ENCODE results near the gene MYRIP. TPM values are rescaled to one million over a fixed set of nuclear protein-coding genes. Genes with fewer than 3 reads are reported as not detected.

The MYRIP gene
- total RNA-seq, 4 donors from 2014 or later = 1.0 to 9.6 (median 3.2) TPM

GRCh38 chr3:40166997-40167396, 357.6 kb downstream of the MYRIP start:
- DNase-seq (ENCODE audit: low spot score) = no peak
- TF ChIP-seq, protein P1, sequence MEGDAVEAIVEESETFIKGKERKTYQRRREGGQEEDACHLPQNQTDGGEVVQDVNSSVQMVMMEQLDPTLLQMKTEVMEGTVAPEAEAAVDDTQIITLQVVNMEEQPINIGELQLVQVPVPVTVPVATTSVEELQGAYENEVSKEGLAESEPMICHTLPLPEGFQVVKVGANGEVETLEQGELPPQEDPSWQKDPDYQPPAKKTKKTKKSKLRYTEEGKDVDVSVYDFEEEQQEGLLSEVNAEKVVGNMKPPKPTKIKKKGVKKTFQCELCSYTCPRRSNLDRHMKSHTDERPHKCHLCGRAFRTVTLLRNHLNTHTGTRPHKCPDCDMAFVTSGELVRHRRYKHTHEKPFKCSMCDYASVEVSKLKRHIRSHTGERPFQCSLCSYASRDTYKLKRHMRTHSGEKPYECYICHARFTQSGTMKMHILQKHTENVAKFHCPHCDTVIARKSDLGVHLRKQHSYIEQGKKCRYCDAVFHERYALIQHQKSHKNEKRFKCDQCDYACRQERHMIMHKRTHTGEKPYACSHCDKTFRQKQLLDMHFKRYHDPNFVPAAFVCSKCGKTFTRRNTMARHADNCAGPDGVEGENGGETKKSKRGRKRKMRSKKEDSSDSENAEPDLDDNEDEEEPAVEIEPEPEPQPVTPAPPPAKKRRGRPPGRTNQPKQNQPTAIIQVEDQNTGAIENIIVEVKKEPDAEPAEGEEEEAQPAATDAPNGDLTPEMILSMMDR (IDR thresholded peaks at IDR 0.05) = no peak

GRCh38 chr3:40167958-40168357, 358.5 kb downstream of the MYRIP start:
- TF ChIP-seq, protein P1 (IDR thresholded peaks at IDR 0.05) = no peak

More at GRCh38 chr3:40166997-40167396, 357.6 kb downstream of the MYRIP start:
- ATAC-seq (ENCODE audit: low FRiP score) = no peak

DNA sequence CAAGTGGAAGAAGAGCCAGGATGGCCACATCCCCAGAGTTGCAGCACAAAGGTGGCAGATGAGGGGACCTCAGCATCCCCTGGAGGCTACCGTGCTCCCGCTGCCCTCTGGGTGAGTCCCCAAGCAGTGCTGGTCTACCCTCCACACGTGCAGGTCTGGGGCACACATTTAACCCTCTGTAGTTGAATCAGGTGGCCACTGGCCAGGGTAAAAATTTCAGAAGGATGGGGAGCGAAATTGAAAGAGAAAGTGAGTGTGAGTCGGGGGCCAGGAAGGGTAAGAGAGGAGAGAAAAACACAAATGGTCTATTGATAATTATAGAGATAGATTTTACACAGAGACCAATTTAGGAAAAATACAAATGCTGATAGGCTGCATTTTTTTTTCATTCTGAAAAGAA, 360.6 kb downstream of the MYRIP start:
- DNase-seq (ENCODE audit: low spot score) (no peak), ATAC-seq (ENCODE audit: low FRiP score) (no peak)
- TF ChIP-seq, protein P1 (IDR thresholded peaks at IDR 0.05) = no peak

More at GRCh38 chr3:40167958-40168357, 358.5 kb downstream of the MYRIP start:
- no peak for DNase-seq (ENCODE audit: low spot score)
- no peak for ATAC-seq (ENCODE audit: low FRiP score)

- DNase-seq (ENCODE audit: low spot score) (no peak), ATAC-seq (ENCODE audit: low FRiP score) (no peak)
- TF ChIP-seq, protein P1 (IDR thresholded peaks at IDR 0.05) = no peak
Measured at GRCh38 chr3:40170395-40170794, 361.0 kb downstream of the MYRIP start.

GRCh38 chr3:40172560-40172959, 363.2 kb downstream of the MYRIP start:
- ATAC-seq (ENCODE audit: low FRiP score) = no peak
- no peak for DNase-seq (ENCODE audit: low spot score)
- TF ChIP-seq, protein P1 (IDR thresholded peaks at IDR 0.05) = no peak

- no peak for ATAC-seq (ENCODE audit: low FRiP score)
- TF ChIP-seq, protein P1 (IDR thresholded peaks at IDR 0.05) = no peak
- no peak for DNase-seq (ENCODE audit: low spot score)
Measured at GRCh38 chr3:40173227-40173721, 363.9 kb downstream of the MYRIP start.

DNA sequence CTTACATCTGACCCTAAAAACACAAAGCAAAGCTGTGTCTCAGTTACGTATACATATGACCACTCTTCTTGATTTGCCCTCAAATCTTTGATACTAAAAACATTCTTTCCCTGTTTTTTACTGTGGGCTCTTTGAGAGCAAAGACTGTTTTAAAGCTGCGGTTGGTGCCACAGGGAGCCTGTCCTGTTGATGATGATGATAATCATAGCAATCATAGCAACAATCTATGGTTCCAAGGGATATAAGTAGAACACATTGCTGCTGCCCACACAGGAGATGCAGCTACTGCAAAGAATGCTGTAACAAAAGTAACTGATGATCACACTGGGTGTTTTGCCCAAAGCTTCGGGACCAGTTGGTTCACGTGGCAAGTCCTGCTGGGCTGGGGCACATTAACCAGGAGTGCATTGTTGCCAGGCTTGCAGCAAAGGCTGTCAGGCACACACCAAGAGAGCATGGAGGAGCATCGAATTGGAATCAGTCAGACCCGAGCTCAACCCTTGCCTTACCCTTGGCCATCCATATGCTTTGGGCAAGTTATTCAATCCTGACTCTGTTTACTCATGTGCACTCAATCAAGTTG, 368.7 kb downstream of the MYRIP start:
- TF ChIP-seq, protein P1 (IDR thresholded peaks at IDR 0.05) = no peak
- no peak for ATAC-seq (ENCODE audit: low FRiP score)
- DNase-seq (ENCODE audit: low spot score) = no peak
